Measurements from ENCODE around the gene FNDC7. TPM values are rescaled to one million over a fixed set of nuclear protein-coding genes. Genes with fewer than 3 reads are reported as not detected.
A peak's percentile ranks its signal among the peaks of the same experiment; 100 is the strongest.

The FNDC7 gene
- polyA plus RNA-seq, 1 experiment: not detected

- ChIA-PET CTCF (interaction anchor here (1.0 to 1.5 kb wide), 3 partner anchors 15 to 49 kb away, joined by 3 read pairs; no protein-coding TSS in a partner anchor), POLR2A (interaction anchor here (0.6 to 0.7 kb wide), 2 partner anchors 54 to 150 kb away, joined by 3 to 4 read pairs; partner anchors contain the start of gene PRPF38B)
- Histone ChIP-seq H3K36me3 (ENCODE audit: control insufficient read depth, insufficient read depth, low read length) (no peaks in the 10 kb centered on the region), H3K27me3 (ENCODE audit: control insufficient read depth, insufficient read depth, low read length) (no peaks in the 10 kb centered on the region), H3K4me3 (ENCODE audit: low read depth, low read length) (peak within 1 kb of the TSS; percentile 88)
- DNase-seq (ENCODE audit: low read depth): peak; percentile 81
- TF ChIP-seq CTCF (IDR thresholded peaks at IDR 0.05; ENCODE audit: insufficient read depth, low read depth, low read length): peak; percentile 100
Measured at GRCh38 chr1:108746382-108747170, 33.9 kb downstream of the FNDC7 start, which contains the start of gene STXBP3. STXBP3 (plus strand) TSS chr1:108746674; CDS start chr1:108746738, 64 bp downstream.

GRCh38 chr1:108747171-108747850 is 34.6 kb downstream of the FNDC7 start:
- CTCF ChIA-PET: interaction anchor here (1.0 to 1.5 kb wide), 2 partner anchors 14 to 50 kb away, joined by 3 read pairs; no protein-coding TSS in a partner anchor
- TF ChIP-seq CTCF (IDR thresholded peaks at IDR 0.05; ENCODE audit: insufficient read depth, low read depth, low read length): no peak
- POLR2A ChIA-PET: interaction anchor here (0.6 to 0.7 kb wide), 2 partner anchors 55 to 149 kb away, joined by 3 to 4 read pairs; partner anchors contain the start of gene PRPF38B

GRCh38 chr1:108747898-108748297 is 35.2 kb downstream of the FNDC7 start:
- CTCF ChIA-PET: interaction anchor here (1.1 to 1.5 kb wide), 2 partner anchors 51 to 56 kb away, joined by 3 read pairs; partner anchors contain the start of gene PRPF38B

More at GRCh38 chr1:108747171-108747850, 34.6 kb downstream of the FNDC7 start:
- Histone ChIP-seq H3K4me3 (ENCODE audit: low read depth, low read length) (peak overlapping the region; percentile 88), H3K27me3 (ENCODE audit: control insufficient read depth, insufficient read depth, low read length) (no peaks in the 10 kb centered on the region), H3K36me3 (ENCODE audit: control insufficient read depth, insufficient read depth, low read length) (no peaks in the 10 kb centered on the region)
- DNase-seq (ENCODE audit: low read depth): peak; percentile 31

GRCh38 chr1:108749081-108749480 is 36.4 kb downstream of the FNDC7 start:
- TF ChIP-seq CTCF (IDR thresholded peaks at IDR 0.05; ENCODE audit: insufficient read depth, low read depth, low read length): no peak
- H3K4me3 ChIP-seq (ENCODE audit: low read depth, low read length): no peak overlapping the region
- ChIA-PET POLR2A (interaction anchor here (0.5 kb wide), 1 partner anchor 28 kb away, joined by 3 read pairs; no protein-coding TSS in a partner anchor), CTCF (interaction anchor here (1.1 kb wide), 1 partner anchor 57 kb away, joined by 3 read pairs; the partner anchor contains the start of gene PRPF38B)
- H3K27me3 ChIP-seq (ENCODE audit: control insufficient read depth, insufficient read depth, low read length): no peaks in the 10 kb centered on the region
- no peak for DNase-seq (ENCODE audit: low read depth)
- H3K36me3 ChIP-seq (ENCODE audit: control insufficient read depth, insufficient read depth, low read length): no peaks in the 10 kb centered on the region

More at GRCh38 chr1:108747898-108748297, 35.2 kb downstream of the FNDC7 start:
- POLR2A ChIA-PET: interaction anchor here (0.6 kb wide), 1 partner anchor 275 kb away, joined by 3 read pairs; no protein-coding TSS in a partner anchor
- no peak overlapping the region; the same call in none of the 2 replicates for H3K4me3 ChIP-seq (ENCODE audit: low read depth, low read length)
- H3K27me3 ChIP-seq (ENCODE audit: control insufficient read depth, insufficient read depth, low read length): no peaks in the 10 kb centered on the region
- no peak for TF ChIP-seq CTCF (IDR thresholded peaks at IDR 0.05; ENCODE audit: insufficient read depth, low read depth, low read length)
- DNase-seq (ENCODE audit: low read depth): no peak
- H3K36me3 ChIP-seq (ENCODE audit: control insufficient read depth, insufficient read depth, low read length): no peaks in the 10 kb centered on the region
